A549 (cell line): Measurements from ENCODE around the gene C2orf78. TPM values are rescaled to one million over a fixed set of nuclear protein-coding genes. Genes with fewer than 3 reads are reported as not detected.
A peak's percentile ranks its signal among the peaks of the same experiment; 100 is the strongest.

ENCODE experiments used
- ATAC-seq, 2 experiments: fragments of 200-7000 bp in 1 of 2; fragments of >200 bp in 1 of 2; cut with Nextera tagmentation in 1 of 2; cut with Tn5 transposase in 1 of 2; 3 replicates each; pipeline versions ENCODE4 v1.8.0 to v1.9.1; 2018 to 2020; ENCODE audit warnings: mild to moderate bottlenecking in 1 of 2, moderate library complexity in 1 of 2
- CTCF ChIA-PET: fragments of 300-600 bp; sonication (Branson Sonifier 250); formaldehyde crosslinking; extraction: SDS; loops from one replicate; lab custom pipeline; 2021; ENCODE audit warnings: antibody characterized with exemption, inconsistent platforms; lab: Yijun Ruan, JAX
- POLR2A ChIA-PET: fragments of 350-600 bp; formaldehyde crosslinking; extraction: SDS; loops from one replicate; lab custom pipeline; 2021; ENCODE audit warnings: antibody characterized with exemption, inconsistent platforms; lab: Yijun Ruan, JAX
- DNase-seq, 2 experiments: peaks; one replicate each; pipeline versions ENCODE4 v3.0.0 to v3.0.0-alpha.2; 2011 to 2016; ENCODE audit warnings: low read depth in 1 of 2, low spot score in 1 of 2
- FAIRE-seq: peaks from 2 replicates; lab custom pipeline; 2011; peaks lifted over from hg19 to GRCh38; lab: Jason Lieb, UNC
- H3K27ac ChIP-seq, 2 experiments: fragments of >200 bp; sonication (Bioruptor Twin); formaldehyde crosslinking; 3 replicates each; pipeline ENCODE4 v1.5.1; 2016 to 2017
- H3K4me1 ChIP-seq: fragments of >200 bp; sonication (Bioruptor Twin); formaldehyde crosslinking; 3 replicates; pipeline ENCODE4 v1.6.1; 2016
- H3K4me2 ChIP-seq: fragments of >200 bp; sonication (Bioruptor Twin); formaldehyde crosslinking; 3 replicates; pipeline ENCODE4 v1.6.1; 2016
- H3K4me3 ChIP-seq: fragments of >200 bp; sonication (Bioruptor Twin); formaldehyde crosslinking; 3 replicates; pipeline ENCODE4 v1.5.1; 2016
- H3K9me3 ChIP-seq: fragments of >200 bp; sonication (Bioruptor Twin); formaldehyde crosslinking; 3 replicates; pipeline ENCODE4 v1.6.1; 2016
- BHLHE40 ChIP-seq: IDR thresholded peaks from 2 replicates; pipeline ENCODE4 v1.6.1; 2012; ENCODE audit warnings: low read depth, low read length, inconsistent platforms
- CBX2 ChIP-seq: fragments of 200-600 bp; sonication (generic); IDR thresholded peaks from 2 replicates; pipeline ENCODE4 v1.6.1; 2016; ENCODE audit warnings: low read depth, mild to moderate bottlenecking, borderline replicate concordance
- CBX8 ChIP-seq: fragments of 200-600 bp; sonication (generic); IDR thresholded peaks from 2 replicates; pipeline ENCODE4 v1.6.1; 2016
- CEBPB ChIP-seq, 2 experiments: fragments of >200 bp in 1 of 2; sonication (Bioruptor Twin) in 1 of 2; formaldehyde crosslinking in 1 of 2; IDR thresholded peaks; 2 replicates each; pipeline ENCODE4 v1.6.1; 2012 to 2016
- EHF ChIP-seq: fragments of 250-450 bp; sonication (Bioruptor Pico); IDR thresholded peaks from 2 replicates; pipeline ENCODE4 v1.5.0; 2020; ENCODE audit warnings: mild to moderate bottlenecking
- EHMT2 ChIP-seq: fragments of 200-600 bp; sonication (generic); IDR thresholded peaks from 2 replicates; pipeline ENCODE4 v1.6.1; 2016; ENCODE audit warnings: antibody characterized with exemption, low read depth, mild to moderate bottlenecking, moderate library complexity
- FOSB ChIP-seq: fragments of 250-450 bp; sonication (Bioruptor Pico); IDR thresholded peaks from 2 replicates; pipeline ENCODE4 v1.5.0; 2020; ENCODE audit warnings: mild to moderate bottlenecking, moderate library complexity
- FOSL2 ChIP-seq, 2 experiments: fragments of 450-650 bp in 1 of 2; fragments of >200 bp in 1 of 2; sonication (Bioruptor Twin) in 1 of 2; formaldehyde crosslinking; IDR thresholded peaks; 2 replicates each; pipeline versions ENCODE4 v1.5.0 to v1.6.1; 2016 to 2020; ENCODE audit warnings: mild to moderate bottlenecking in 1 of 2, moderate library complexity in 1 of 2
- GATA3 ChIP-seq: IDR thresholded peaks from 2 replicates; pipeline ENCODE4 v1.6.1; 2012; ENCODE audit warnings: borderline replicate concordance
- HDAC2 ChIP-seq: fragments of 200-600 bp; sonication (generic); IDR thresholded peaks from 2 replicates; pipeline ENCODE4 v1.6.1; 2016
- HOXA7 ChIP-seq: fragments of 250-450 bp; sonication (Bioruptor Pico); IDR thresholded peaks from 2 replicates; pipeline ENCODE4 v1.5.0; 2020; ENCODE audit warnings: mild to moderate bottlenecking, moderate library complexity
- HOXB5 ChIP-seq: fragments of 250-450 bp; sonication (Bioruptor Pico); IDR thresholded peaks from 2 replicates; pipeline ENCODE4 v1.5.0; 2020; ENCODE audit warnings: mild to moderate bottlenecking, moderate library complexity
- MAZ ChIP-seq: fragments of 150-350 bp; IDR thresholded peaks from 2 replicates; pipeline ENCODE4 v1.6.1; 2014; ENCODE audit warnings: antibody characterized with exemption, low read depth, low read length, borderline replicate concordance
- NPAS2 ChIP-seq: fragments of 250-450 bp; sonication (Bioruptor Pico); IDR thresholded peaks from 2 replicates; pipeline ENCODE4 v1.8.0; 2022; ENCODE audit warnings: mild to moderate bottlenecking, moderate library complexity, borderline replicate concordance
- NR3C1 ChIP-seq: fragments of >200 bp; sonication (Bioruptor Twin); formaldehyde crosslinking; IDR thresholded peaks from 3 replicates; pipeline ENCODE4 v1.6.1; 2017
- PHF8 ChIP-seq: fragments of 200-600 bp; sonication (generic); IDR thresholded peaks from 2 replicates; pipeline ENCODE4 v1.6.1; 2016; ENCODE audit warnings: low read depth, mild to moderate bottlenecking, antibody characterized with exemption, moderate library complexity, borderline replicate concordance
- RNF2 ChIP-seq: fragments of 200-600 bp; sonication (generic); IDR thresholded peaks from 2 replicates; pipeline ENCODE4 v1.6.1; 2016; ENCODE audit warnings: low read depth, mild to moderate bottlenecking, antibody characterized with exemption, moderate library complexity, borderline replicate concordance
- SREBF2 ChIP-seq: fragments of 450-650 bp; IDR thresholded peaks from 2 replicates; pipeline ENCODE4 v1.6.1; 2014; ENCODE audit warnings: mild to moderate bottlenecking, moderate library complexity
- TP53 ChIP-seq: fragments of 250-450 bp; sonication (Bioruptor Pico); IDR thresholded peaks from 2 replicates; pipeline ENCODE4 v1.5.0; 2021; ENCODE audit warnings: mild to moderate bottlenecking, moderate library complexity
- ZNF302 ChIP-seq: fragments of 250-450 bp; sonication (Bioruptor Pico); IDR thresholded peaks from 2 replicates; pipeline ENCODE4 v1.9.0; 2021; ENCODE audit warnings: inconsistent platforms, mild to moderate bottlenecking, moderate library complexity
- WGBS: methylation state at CpG from one replicate; pipeline ENCODE4 v1.1.6; 2017; ENCODE audit errors: missing lambda C conversion rate; 5-methylcytosine and 5-hydroxymethylcytosine counted together
- polyA plus RNA-seq, 4 experiments: library from polyadenylated mRNA; depleted of rRNA in 3 of 4; stranded (reverse); fragments of >200 nt; fragmentation: RNase III in 1 of 4; extraction: RNeasy Plus Mini Kit Qiagen cat#74134 plus additional on column Dnase treatment in 1 of 4; gene quantifications; 2 replicates in 3 of 4; 3 replicates in 1 of 4; pipeline ENCODE4 v1.2.3, GENCODE V29; 2011 to 2017
- TF ChIP-seq, protein P1 (sequence below): fragments of 250-450 bp; sonication (Bioruptor Pico); IDR thresholded peaks from 2 replicates; pipeline ENCODE4 v1.5.0; 2020; ENCODE audit warnings: low read depth, mild to moderate bottlenecking, moderate library complexity
- TF ChIP-seq, protein P2 (sequence below): fragments of >200 bp; sonication (Bioruptor Twin); formaldehyde crosslinking; IDR thresholded peaks from 3 replicates; pipeline ENCODE4 v1.6.1; 2016

The C2orf78 gene
- polyA plus RNA-seq, 2 of the 4 experiments (the other 2 are of a cell fraction), result not detected

DNA sequence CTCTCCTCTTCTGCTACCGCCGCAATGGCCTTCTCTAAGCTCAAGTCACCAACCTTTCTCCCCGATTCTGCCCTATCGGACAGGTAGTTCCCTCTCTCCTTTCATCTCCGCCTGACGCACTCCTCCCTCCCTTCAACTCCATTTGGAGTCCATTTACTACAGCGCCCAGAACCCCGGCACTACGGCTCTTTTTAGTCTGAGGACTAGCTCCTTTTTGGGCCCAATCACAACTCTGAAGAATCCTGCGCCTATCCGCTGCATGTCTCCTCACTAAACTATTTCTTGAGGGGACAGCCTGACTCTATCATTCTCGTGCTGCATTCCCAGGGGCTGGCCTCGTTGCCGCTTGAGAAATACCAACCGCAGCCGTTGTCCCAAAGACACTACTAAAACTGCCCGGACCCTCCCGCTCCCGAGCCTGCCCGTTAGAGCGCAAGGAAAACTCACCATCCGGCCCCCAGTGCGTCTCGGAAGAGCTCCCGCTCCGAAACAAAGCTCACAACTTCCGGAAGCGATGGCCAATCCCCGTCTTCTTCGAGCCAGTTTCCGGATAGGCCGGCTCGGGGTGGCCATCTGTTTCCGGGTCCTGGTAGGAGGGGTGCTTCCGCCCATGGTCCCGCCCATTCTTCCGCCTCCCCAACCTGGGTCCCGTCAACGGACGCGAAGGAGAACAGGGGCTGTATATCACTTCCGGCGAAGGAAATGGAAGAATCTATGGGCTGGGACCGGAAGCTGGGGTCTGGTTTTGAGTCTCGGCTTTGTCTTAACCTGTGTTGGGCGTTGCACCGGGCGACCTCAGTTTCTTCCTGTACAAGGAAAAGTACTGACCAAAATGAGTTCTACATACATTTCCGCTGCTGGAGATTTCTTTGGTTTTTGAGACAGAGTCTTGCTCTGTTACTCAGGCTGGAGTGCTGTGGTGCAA, 46.9 kb upstream of the C2orf78 start, which contains the start of gene TPRKB (continued):
- TF ChIP-seq, protein P1, sequence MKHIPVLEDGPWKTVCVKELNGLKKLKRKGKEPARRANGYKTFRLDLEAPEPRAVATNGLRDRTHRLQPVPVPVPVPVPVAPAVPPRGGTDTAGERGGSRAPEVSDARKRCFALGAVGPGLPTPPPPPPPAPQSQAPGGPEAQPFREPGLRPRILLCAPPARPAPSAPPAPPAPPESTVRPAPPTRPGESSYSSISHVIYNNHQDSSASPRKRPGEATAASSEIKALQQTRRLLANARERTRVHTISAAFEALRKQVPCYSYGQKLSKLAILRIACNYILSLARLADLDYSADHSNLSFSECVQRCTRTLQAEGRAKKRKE (CRISPR knock-in tag), result peak; percentile 89
- peak; percentile 49; the same call in 1 of the 2 replicates for TF ChIP-seq GATA3
- no peak; the same call in 1 of the 2 replicates for TF ChIP-seq FOSB (CRISPR knock-in tag)
- peak; percentile 71; the same call in 1 of the 2 replicates for TF ChIP-seq HOXB5 (CRISPR knock-in tag)
- TF ChIP-seq SREBF2, result no peak
- TF ChIP-seq CEBPB (IDR thresholded peaks at IDR 0.05), result no peak; a peak in 1 of 4 replicates
- 0 out of 2 replicates have a peak, but pooled peaks have one; percentile 58 for TF ChIP-seq HOXA7
- TF ChIP-seq RNF2, result no peak
- TF ChIP-seq, protein P2, sequence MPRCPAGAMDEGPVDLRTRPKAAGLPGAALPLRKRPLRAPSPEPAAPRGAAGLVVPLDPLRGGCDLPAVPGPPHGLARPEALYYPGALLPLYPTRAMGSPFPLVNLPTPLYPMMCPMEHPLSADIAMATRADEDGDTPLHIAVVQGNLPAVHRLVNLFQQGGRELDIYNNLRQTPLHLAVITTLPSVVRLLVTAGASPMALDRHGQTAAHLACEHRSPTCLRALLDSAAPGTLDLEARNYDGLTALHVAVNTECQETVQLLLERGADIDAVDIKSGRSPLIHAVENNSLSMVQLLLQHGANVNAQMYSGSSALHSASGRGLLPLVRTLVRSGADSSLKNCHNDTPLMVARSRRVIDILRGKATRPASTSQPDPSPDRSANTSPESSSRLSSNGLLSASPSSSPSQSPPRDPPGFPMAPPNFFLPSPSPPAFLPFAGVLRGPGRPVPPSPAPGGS, result peak; percentile 71; the same call in 2 of the 3 replicates
- TF ChIP-seq PHF8, result peak; percentile 84; the same call in 1 of the 2 replicates
- no peak for TF ChIP-seq CBX2
- TF ChIP-seq TP53 (CRISPR knock-in tag), result no peak; the same call in 1 of the 2 replicates
- TF ChIP-seq EHF (CRISPR knock-in tag), result peak; percentile 87; the same call in 1 of the 2 replicates
- no peak for TF ChIP-seq CBX8
- no peak for TF ChIP-seq NPAS2
- TF ChIP-seq FOSL2 (IDR thresholded peaks at IDR 0.05), result no peak
- TF ChIP-seq FOSL2 (CRISPR knock-in tag; IDR thresholded peaks at IDR 0.05), result no peak
- TF ChIP-seq MAZ, result peak; percentile 74; the same call in 1 of the 2 replicates
- TF ChIP-seq, all 56 proteins: peak for 20

DNA sequence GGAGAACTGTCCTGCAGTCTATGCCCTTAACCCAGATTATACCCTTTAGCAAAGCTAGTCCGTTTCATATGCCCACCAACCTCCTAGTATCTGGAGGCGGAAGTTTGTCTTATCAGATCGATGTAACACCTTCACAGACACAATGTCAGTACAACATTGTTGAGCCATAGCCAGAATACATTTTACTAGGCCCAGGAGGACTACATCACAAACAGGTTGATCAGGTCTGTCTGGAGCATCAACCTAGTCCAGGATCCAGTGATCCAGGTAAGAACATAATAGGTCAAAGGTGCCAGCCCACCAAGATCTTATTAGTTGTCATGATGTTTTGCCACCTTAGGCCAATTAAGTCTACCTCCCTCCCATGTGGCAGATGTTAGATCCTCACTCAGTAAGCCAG, 44.9 kb upstream of the C2orf78 start:
- POLR2A ChIA-PET, result no interaction called here
- Histone ChIP-seq H3K4me2 (no peak overlapping the region), H3K4me1 (peaks cover 12% of the 10 kb centered on the region), H3K9me3 (peaks cover 9% of the 10 kb centered on the region; the same call in 1 of the 3 replicates), H3K27ac (no peak overlapping the region), H3K4me3 (no peak overlapping the region)
- no peak for DNase-seq
- TF ChIP-seq NPAS2 (no peak), NR3C1 (no peak), HDAC2 (no peak)
- no peak for FAIRE-seq
- no peak for ATAC-seq
- CTCF ChIA-PET, result no interaction called here
- WGBS, result 88% methylated on average over 3 of the region's 3 CpGs

DNA sequence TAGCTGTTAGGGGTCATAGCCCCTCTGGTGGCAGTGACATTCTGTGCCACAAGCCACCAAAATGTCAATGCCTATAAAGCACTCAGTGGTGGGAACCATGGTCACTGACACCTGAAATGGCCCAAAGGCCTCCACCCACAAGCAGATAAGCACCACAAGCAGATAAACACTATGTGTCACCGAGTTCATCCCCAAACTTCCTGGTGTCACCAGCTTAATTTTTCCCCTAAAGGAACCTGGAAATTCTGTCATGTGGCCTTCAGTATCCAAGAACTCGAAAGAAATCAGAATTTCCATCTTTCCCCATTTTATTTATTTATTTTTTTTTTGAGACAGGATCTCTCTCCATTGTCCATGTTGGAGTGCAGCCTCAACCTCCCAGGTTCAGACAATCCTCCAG, 43.2 kb upstream of the C2orf78 start:
- no peak for DNase-seq
- no peak for TF ChIP-seq FOSL2 (IDR thresholded peaks at IDR 0.05)
- no peak for TF ChIP-seq FOSL2 (CRISPR knock-in tag; IDR thresholded peaks at IDR 0.05)
- TF ChIP-seq FOSB (CRISPR knock-in tag), result no peak
- no peak for TF ChIP-seq ZNF302 (CRISPR knock-in tag)
- TF ChIP-seq, protein P2, result no peak
- TF ChIP-seq BHLHE40, result no peak
- TF ChIP-seq EHMT2, result no peak
- TF ChIP-seq, all 56 proteins: peak for 0
- FAIRE-seq (no peak), ATAC-seq (no peak)
- Histone ChIP-seq H3K4me2 (no peak overlapping the region), H3K4me1 (peaks cover 9% of the 10 kb centered on the region), H3K4me3 (no peak overlapping the region), H3K27ac (no peak overlapping the region), H3K9me3 (peaks cover 9% of the 10 kb centered on the region; the same call in 1 of the 3 replicates)
- 40% methylated on average over 2 of the region's 2 CpGs for WGBS
- ChIA-PET CTCF (interaction anchor here (1.1 kb wide), 1 partner anchor 14 kb away, joined by 3 read pairs; no protein-coding TSS in a partner anchor), POLR2A (interaction anchor here (1.4 kb wide), 1 partner anchor 9 kb away, joined by 3 read pairs; no protein-coding TSS in a partner anchor)
